ENCODE data around the gene C6orf120. TPM values are rescaled to one million over a fixed set of nuclear protein-coding genes. Genes with fewer than 3 reads are reported as not detected.

The C6orf120 gene
- total and polyA plus RNA-seq, 2 donors = 21.7 to 48.2 TPM

DNA sequence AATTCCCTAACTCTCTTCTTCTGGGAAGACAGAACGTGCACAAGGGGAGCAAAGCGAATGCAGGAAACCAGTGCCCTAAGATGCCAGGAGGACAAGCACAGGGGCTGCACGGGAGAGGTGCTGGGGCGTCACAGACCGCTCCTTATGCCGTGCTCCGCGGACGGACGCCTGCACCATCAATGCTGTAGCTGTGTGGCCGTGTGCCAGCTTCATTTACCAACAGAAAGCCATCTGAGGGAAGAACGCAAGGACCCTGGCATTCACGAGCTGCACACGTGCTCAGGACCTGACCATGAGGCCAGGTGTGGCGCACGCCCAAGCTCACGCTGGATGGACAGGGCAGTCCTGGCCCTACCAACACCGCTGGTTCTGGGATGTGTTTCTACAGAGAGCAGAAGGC is 35.5 kb upstream of the C6orf120 start:
- Histone ChIP-seq H3K4me3 (ENCODE audit: low read depth, low read length) (no peak overlapping the region), H3K27ac (ENCODE audit: low read depth) (no peak overlapping the region), H3K4me1 (ENCODE audit: insufficient read depth) (no peaks in the 10 kb centered on the region), H3K36me3 (ENCODE audit: insufficient read depth) (peaks cover 3% of the 10 kb centered on the region)
- DNase-seq (ENCODE audit: extremely low spot score) = no peak
- WGBS = 93% methylated on average over 18 of the region's 18 CpGs

GRCh38 chr6:169667716-169668115 is 34.2 kb upstream of the C6orf120 start:
- no peaks in the 10 kb centered on the region for H3K4me1 ChIP-seq (ENCODE audit: insufficient read depth)
- 95% methylated on average over 27 of the region's 27 CpGs for WGBS
- no peak overlapping the region for H3K4me3 ChIP-seq (ENCODE audit: low read depth, low read length)
- H3K27ac ChIP-seq (ENCODE audit: low read depth) = no peak overlapping the region
- peaks cover 4% of the 10 kb centered on the region for H3K36me3 ChIP-seq (ENCODE audit: insufficient read depth)
- DNase-seq (ENCODE audit: extremely low spot score) = no peak

- Histone ChIP-seq H3K27ac (ENCODE audit: low read depth) (no peak overlapping the region), H3K4me3 (ENCODE audit: low read depth, low read length) (no peak overlapping the region), H3K36me3 (ENCODE audit: insufficient read depth) (peaks cover 4% of the 10 kb centered on the region), H3K4me1 (ENCODE audit: insufficient read depth) (no peaks in the 10 kb centered on the region)
- WGBS = 92% methylated on average over 15 of the region's 15 CpGs
- DNase-seq (ENCODE audit: extremely low spot score) = no peak
Observed at GRCh38 chr6:169668203-169668847, 33.6 kb upstream of the C6orf120 start.

GRCh38 chr6:169669147-169669546 is 32.8 kb upstream of the C6orf120 start:
- Histone ChIP-seq H3K4me1 (ENCODE audit: insufficient read depth) (no peaks in the 10 kb centered on the region), H3K4me3 (ENCODE audit: low read depth, low read length) (no peak overlapping the region), H3K27ac (ENCODE audit: low read depth) (no peak overlapping the region), H3K36me3 (ENCODE audit: insufficient read depth) (peaks cover 4% of the 10 kb centered on the region)
- WGBS = 89% methylated on average over 6 of the region's 6 CpGs
- no peak for DNase-seq (ENCODE audit: extremely low spot score)

DNA sequence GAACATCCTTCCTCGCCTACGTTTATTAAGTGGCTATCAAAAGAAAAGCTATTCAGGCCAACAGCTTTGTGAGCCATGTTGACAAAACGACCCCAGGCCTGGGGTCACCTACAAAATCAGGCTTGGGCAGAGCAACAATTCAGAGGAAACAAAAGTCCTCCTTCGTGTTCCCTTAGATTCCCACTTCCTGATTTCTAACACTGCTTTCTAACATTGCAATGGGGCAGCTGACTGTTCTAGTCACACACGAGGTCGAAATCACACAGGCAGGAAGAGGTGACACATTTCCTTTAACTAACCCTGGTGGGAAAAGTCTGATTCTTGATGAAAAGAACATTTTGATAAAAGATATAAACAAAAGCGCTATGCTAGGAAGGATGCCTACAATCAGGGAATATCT is 32.0 kb upstream of the C6orf120 start:
- Histone ChIP-seq H3K4me3 (ENCODE audit: low read depth, low read length) (no peak overlapping the region), H3K36me3 (ENCODE audit: insufficient read depth) (peaks cover 4% of the 10 kb centered on the region), H3K27ac (ENCODE audit: low read depth) (no peak overlapping the region), H3K4me1 (ENCODE audit: insufficient read depth) (no peaks in the 10 kb centered on the region)
- DNase-seq (ENCODE audit: extremely low spot score) = no peak
- 65% methylated on average over 7 of the region's 7 CpGs for WGBS

- no peak overlapping the region for H3K27ac ChIP-seq (ENCODE audit: low read depth)
- peaks cover 4% of the 10 kb centered on the region for H3K36me3 ChIP-seq (ENCODE audit: insufficient read depth)
- DNase-seq (ENCODE audit: extremely low spot score) = no peak
- WGBS = 98% methylated on average over 5 of the region's 5 CpGs
- no peaks in the 10 kb centered on the region for H3K4me1 ChIP-seq (ENCODE audit: insufficient read depth)
- no peak overlapping the region for H3K4me3 ChIP-seq (ENCODE audit: low read depth, low read length)
Observed at GRCh38 chr6:169671563-169671962, 30.4 kb upstream of the C6orf120 start.

DNA sequence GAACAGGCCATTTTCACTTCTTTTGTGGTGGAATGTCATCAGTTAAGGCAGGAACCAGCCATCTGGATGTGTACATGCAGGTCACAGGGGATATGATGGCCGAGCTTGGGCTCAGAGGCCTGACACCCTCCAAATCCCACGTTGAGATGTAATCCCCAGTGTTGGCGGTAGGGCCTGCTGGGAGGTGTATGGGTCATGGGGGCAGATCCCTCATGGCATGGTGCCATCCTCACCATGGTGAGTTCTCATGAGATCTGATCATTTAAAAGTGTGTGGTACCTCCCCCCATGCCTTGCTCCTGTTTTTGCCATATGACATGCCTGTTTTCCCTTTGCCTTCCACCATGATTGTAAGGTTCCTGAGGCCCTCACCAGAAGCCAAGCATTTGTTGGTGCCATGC is 26.9 kb upstream of the C6orf120 start:
- H3K4me1 ChIP-seq (ENCODE audit: insufficient read depth) = no peaks in the 10 kb centered on the region
- H3K27ac ChIP-seq (ENCODE audit: low read depth) = no peak overlapping the region
- 93% methylated on average over 3 of the region's 3 CpGs for WGBS
- H3K4me3 ChIP-seq (ENCODE audit: low read depth, low read length) = no peak overlapping the region
- no peak for DNase-seq (ENCODE audit: extremely low spot score)
- H3K36me3 ChIP-seq (ENCODE audit: insufficient read depth) = peaks cover 2% of the 10 kb centered on the region

GRCh38 chr6:169677096-169677495 is 24.8 kb upstream of the C6orf120 start:
- Histone ChIP-seq H3K27ac (ENCODE audit: low read depth) (no peak overlapping the region), H3K36me3 (ENCODE audit: insufficient read depth) (no peaks in the 10 kb centered on the region), H3K4me3 (ENCODE audit: low read depth, low read length) (no peak overlapping the region), H3K4me1 (ENCODE audit: insufficient read depth) (no peaks in the 10 kb centered on the region)
- DNase-seq (ENCODE audit: extremely low spot score) = no peak
- WGBS = 94% methylated on average over 1 of the region's 1 CpG

DNA sequence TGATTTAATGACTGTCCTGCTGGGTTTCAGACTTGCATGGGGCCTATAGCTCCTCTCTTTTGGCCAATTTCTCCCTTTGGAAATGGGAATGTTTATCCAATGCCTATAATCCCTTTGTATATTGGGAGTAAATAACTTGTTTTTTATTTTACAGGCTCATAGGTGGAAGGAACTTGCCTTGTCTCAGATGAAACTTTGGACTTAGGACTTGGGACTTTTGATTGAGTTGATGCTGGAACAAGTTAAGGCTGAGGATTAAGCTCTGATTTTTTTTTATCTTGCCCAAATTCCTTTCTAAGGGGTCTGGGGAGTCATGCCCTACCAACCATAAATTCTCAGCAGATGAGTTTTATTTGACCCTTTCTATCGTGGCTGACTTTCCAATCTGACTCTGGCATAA is 23.6 kb upstream of the C6orf120 start:
- H3K4me1 ChIP-seq (ENCODE audit: insufficient read depth) = no peaks in the 10 kb centered on the region
- no peak for DNase-seq (ENCODE audit: extremely low spot score)
- peaks cover 2% of the 10 kb centered on the region for H3K36me3 ChIP-seq (ENCODE audit: insufficient read depth)
- H3K27ac ChIP-seq (ENCODE audit: low read depth) = no peak overlapping the region
- H3K4me3 ChIP-seq (ENCODE audit: low read depth, low read length) = no peak overlapping the region
- 33% methylated on average over 1 of the region's 1 CpG for WGBS

DNA sequence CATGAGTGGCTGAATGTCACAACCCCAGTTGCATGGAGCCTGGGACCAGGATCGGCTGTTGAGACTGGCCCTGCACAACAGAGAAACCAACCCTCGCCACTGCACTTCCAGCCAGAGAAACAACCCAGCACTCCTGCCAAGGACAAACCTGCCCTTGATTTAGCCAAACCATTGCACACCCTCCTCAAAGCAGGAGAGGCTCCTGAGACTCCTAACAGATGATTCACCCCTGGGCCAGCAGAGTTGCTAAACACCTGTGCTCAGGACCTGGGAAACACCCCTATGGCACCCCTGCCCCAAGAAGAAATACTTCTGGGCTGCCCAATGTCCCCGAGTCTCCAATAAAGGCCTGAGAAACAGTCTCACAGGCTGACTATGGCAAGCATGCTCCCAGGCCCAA is 17.9 kb upstream of the C6orf120 start:
- no peaks in the 10 kb centered on the region for H3K4me1 ChIP-seq (ENCODE audit: insufficient read depth)
- H3K27ac ChIP-seq (ENCODE audit: low read depth) = no peak overlapping the region
- no peak overlapping the region for H3K4me3 ChIP-seq (ENCODE audit: low read depth, low read length)
- 94% methylated on average over 3 of the region's 3 CpGs for WGBS
- H3K36me3 ChIP-seq (ENCODE audit: insufficient read depth) = peaks cover 2% of the 10 kb centered on the region
- no peak for DNase-seq (ENCODE audit: extremely low spot score)

- no peak overlapping the region for H3K4me3 ChIP-seq (ENCODE audit: low read depth, low read length)
- peaks cover 2% of the 10 kb centered on the region for H3K36me3 ChIP-seq (ENCODE audit: insufficient read depth)
- H3K27ac ChIP-seq (ENCODE audit: low read depth) = no peak overlapping the region
- H3K4me1 ChIP-seq (ENCODE audit: insufficient read depth) = no peaks in the 10 kb centered on the region
- DNase-seq (ENCODE audit: extremely low spot score) = no peak
- 98% methylated on average over 2 of the region's 2 CpGs for WGBS
Observed at GRCh38 chr6:169685860-169686259, 16.1 kb upstream of the C6orf120 start.

- DNase-seq (ENCODE audit: extremely low spot score) = no peak
- H3K4me1 ChIP-seq (ENCODE audit: insufficient read depth) = no peaks in the 10 kb centered on the region
- no peaks in the 10 kb centered on the region for H3K36me3 ChIP-seq (ENCODE audit: insufficient read depth)
- 94% methylated on average over 6 of the region's 6 CpGs for WGBS
- H3K4me3 ChIP-seq (ENCODE audit: low read depth, low read length) = no peak overlapping the region
- no peak overlapping the region for H3K27ac ChIP-seq (ENCODE audit: low read depth)
Observed at GRCh38 chr6:169689287-169689686, 12.6 kb upstream of the C6orf120 start.

- 96% methylated on average over 2 of the region's 2 CpGs for WGBS
- Histone ChIP-seq H3K4me3 (ENCODE audit: low read depth, low read length) (no peak overlapping the region), H3K36me3 (ENCODE audit: insufficient read depth) (no peaks in the 10 kb centered on the region), H3K27ac (ENCODE audit: low read depth) (no peak overlapping the region), H3K4me1 (ENCODE audit: insufficient read depth) (no peaks in the 10 kb centered on the region)
- DNase-seq (ENCODE audit: extremely low spot score) = no peak
Observed at GRCh38 chr6:169691260-169691659, 10.7 kb upstream of the C6orf120 start.

DNA sequence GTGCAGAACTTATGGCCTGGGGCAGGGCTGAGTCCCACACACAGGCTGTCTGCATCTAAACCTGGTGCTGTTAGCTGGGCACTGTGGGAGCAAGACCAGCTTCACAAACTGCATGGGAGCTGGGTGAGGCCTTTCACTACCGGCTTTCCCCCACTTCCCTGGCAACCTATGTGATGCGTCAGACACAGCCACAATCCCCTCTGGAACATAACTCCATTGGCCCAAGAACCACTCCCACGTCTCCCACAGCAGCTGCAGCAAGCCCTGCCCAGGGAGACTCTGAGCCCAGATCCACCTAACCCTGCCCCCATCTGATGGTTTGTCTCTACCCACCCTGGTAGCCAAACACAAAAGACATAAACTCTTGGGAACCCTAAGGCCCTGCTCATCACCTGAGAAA is 9.4 kb upstream of the C6orf120 start:
- no peaks in the 10 kb centered on the region for H3K36me3 ChIP-seq (ENCODE audit: insufficient read depth)
- 94% methylated on average over 3 of the region's 3 CpGs for WGBS
- no peak overlapping the region for H3K27ac ChIP-seq (ENCODE audit: low read depth)
- H3K4me3 ChIP-seq (ENCODE audit: low read depth, low read length) = no peak overlapping the region
- H3K4me1 ChIP-seq (ENCODE audit: insufficient read depth) = no peaks in the 10 kb centered on the region
- DNase-seq (ENCODE audit: extremely low spot score) = no peak

DNA sequence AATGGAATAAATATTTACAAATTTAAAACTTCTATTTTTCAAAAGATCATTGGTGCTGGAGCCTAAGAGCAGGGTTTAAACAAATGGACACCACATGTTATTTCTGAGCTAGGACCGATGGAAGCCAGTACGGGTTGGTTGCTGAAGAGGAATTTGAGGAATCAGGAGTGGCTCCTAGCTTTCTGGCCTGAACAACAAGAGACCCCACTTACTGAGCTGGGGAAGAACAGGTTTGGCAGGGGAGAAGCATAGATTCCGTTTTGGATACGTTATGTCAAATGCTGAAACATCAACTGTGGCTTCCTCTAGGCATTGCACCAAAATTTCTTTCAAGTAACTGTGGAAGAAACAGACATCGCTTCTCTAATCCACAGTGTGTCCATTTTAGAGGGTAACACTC is 6.8 kb upstream of the C6orf120 start:
- H3K27ac ChIP-seq (ENCODE audit: low read depth) = no peak overlapping the region
- 71% methylated on average over 5 of the region's 5 CpGs for WGBS
- H3K36me3 ChIP-seq (ENCODE audit: insufficient read depth) = no peaks in the 10 kb centered on the region
- no peak overlapping the region for H3K4me3 ChIP-seq (ENCODE audit: low read depth, low read length)
- DNase-seq (ENCODE audit: extremely low spot score) = no peak
- H3K4me1 ChIP-seq (ENCODE audit: insufficient read depth) = no peaks in the 10 kb centered on the region
